ENCODE measurements around the gene TOX2.

The TOX2 gene

GRCh38 chr20:43914311-43915210 lies at the start of gene TOX2:
TOX2 (plus strand) TSS chr20:43914852; CDS start chr20:43914892, 40 bp downstream.
- no peak for DNase-seq (ENCODE audit: low spot score)

GRCh38 chr20:43868091-43868490 lies 46.6 kb upstream of the TOX2 start:
- no peak for DNase-seq (ENCODE audit: low spot score)

- DNase-seq (ENCODE audit: low spot score), result no peak
Measured at GRCh38 chr20:43870484-43870883, 44.2 kb upstream of the TOX2 start.

GRCh38 chr20:43878776-43879175 lies 35.9 kb upstream of the TOX2 start:
- no peak for DNase-seq (ENCODE audit: low spot score)

- no peak for DNase-seq (ENCODE audit: low spot score)
Measured at GRCh38 chr20:43893930-43894329, 20.7 kb upstream of the TOX2 start.

GRCh38 chr20:43894491-43894890 lies 20.2 kb upstream of the TOX2 start:
- no peak for DNase-seq (ENCODE audit: low spot score)

- DNase-seq (ENCODE audit: low spot score), result no peak
Measured at GRCh38 chr20:43895235-43895634, 19.4 kb upstream of the TOX2 start.

- DNase-seq (ENCODE audit: low spot score), result no peak
Measured at GRCh38 chr20:43899274-43900120, 15.2 kb upstream of the TOX2 start.

- DNase-seq (ENCODE audit: low spot score), result no peak
Measured at GRCh38 chr20:43900121-43900466, 14.6 kb upstream of the TOX2 start.

- no peak for DNase-seq (ENCODE audit: low spot score)
Measured at GRCh38 chr20:43900496-43900895, 14.2 kb upstream of the TOX2 start.

GRCh38 chr20:43901296-43901695 lies 13.4 kb upstream of the TOX2 start:
- DNase-seq (ENCODE audit: low spot score), result no peak

- no peak for DNase-seq (ENCODE audit: low spot score)
Measured at GRCh38 chr20:43903953-43904826, 10.5 kb upstream of the TOX2 start.

- no peak for DNase-seq (ENCODE audit: low spot score)
Measured at GRCh38 chr20:43904827-43905177, 9.8 kb upstream of the TOX2 start.

- DNase-seq (ENCODE audit: low spot score), result no peak
Measured at GRCh38 chr20:43906505-43907034, 8.1 kb upstream of the TOX2 start.

GRCh38 chr20:43909211-43909610 lies 5.4 kb upstream of the TOX2 start:
- DNase-seq (ENCODE audit: low spot score), result no peak

GRCh38 chr20:43909720-43910119 lies 4.9 kb upstream of the TOX2 start:
- no peak for DNase-seq (ENCODE audit: low spot score)

GRCh38 chr20:43910564-43910963 lies 4.1 kb upstream of the TOX2 start:
- DNase-seq (ENCODE audit: low spot score), result no peak

GRCh38 chr20:43911066-43911465 lies 3.6 kb upstream of the TOX2 start:
- no peak for DNase-seq (ENCODE audit: low spot score)

- DNase-seq (ENCODE audit: low spot score), result no peak
Measured at GRCh38 chr20:43913291-43914025, 1.2 kb upstream of the TOX2 start.

GRCh38 chr20:43915211-43916072 lies 790 bp downstream of the TOX2 start:
- DNase-seq (ENCODE audit: low spot score), result no peak

Measured in cerebellar cortex (tissue), 1 donor.